HEK293 (cell line): ENCODE data around the gene ANO7.

Experiments
- INSM2 ChIP-seq: fragments of 450-650 bp; formaldehyde crosslinking; IDR thresholded peaks from 2 replicates; pipeline ENCODE4 v1.5.1; 2016; ENCODE audit warnings: missing biosample characterization, missing genetic modification characterization
- MEIS1 ChIP-seq: sonication (generic); formaldehyde crosslinking; IDR thresholded peaks from 2 replicates; pipeline ENCODE4 v1.8.1; 2022; ENCODE audit warnings: missing genetic modification reagents, mild to moderate bottlenecking, borderline replicate concordance
- OVOL3 ChIP-seq: fragments of 450-650 bp; formaldehyde crosslinking; IDR thresholded peaks from 2 replicates; pipeline ENCODE4 v1.5.1; 2016; ENCODE audit warnings: missing biosample characterization, missing genetic modification characterization
- PRDM10 ChIP-seq: fragments of 450-650 bp; formaldehyde crosslinking; IDR thresholded peaks from 2 replicates; pipeline ENCODE4 v1.5.1; 2016; ENCODE audit warnings: missing biosample characterization, missing genetic modification characterization
- TRIM28 ChIP-seq: IDR thresholded peaks from 2 replicates; pipeline ENCODE4 v1.6.1; 2011; ENCODE audit warnings: low read length, control low read depth, borderline replicate concordance
- ZNF146 ChIP-seq: fragments of 450-650 bp; formaldehyde crosslinking; IDR thresholded peaks from 2 replicates; pipeline ENCODE4 v1.5.1; 2016; ENCODE audit warnings: missing biosample characterization, missing genetic modification characterization
- ZNF248 ChIP-seq: fragments of 450-650 bp; formaldehyde crosslinking; IDR thresholded peaks from 2 replicates; pipeline ENCODE4 v1.5.1; 2017; ENCODE audit warnings: missing biosample characterization, missing genetic modification characterization
- ZNF274 ChIP-seq, 2 experiments: fragments of 200-500 bp in 1 of 2; fragments of 450-650 bp in 1 of 2; sonication (Bioruptor generic) in 1 of 2; formaldehyde crosslinking in 1 of 2; IDR thresholded peaks; 2 replicates each; pipeline versions ENCODE4 v1.5.1 to v1.6.1; 2014 to 2016; ENCODE audit warnings: borderline replicate concordance in 1 of 2, inconsistent platforms in 1 of 2, low read length in 1 of 2, missing biosample characterization in 1 of 2, missing genetic modification characterization in 1 of 2
- ZNF292 ChIP-seq: fragments of 450-650 bp; formaldehyde crosslinking; IDR thresholded peaks from 2 replicates; pipeline ENCODE4 v1.5.1; 2016; ENCODE audit warnings: low read depth, missing biosample characterization, missing genetic modification characterization, borderline replicate concordance
- ZNF341 ChIP-seq: fragments of 450-650 bp; formaldehyde crosslinking; IDR thresholded peaks from 2 replicates; pipeline ENCODE4; 2016; ENCODE audit warnings: low read depth, missing biosample characterization, missing genetic modification characterization
- ZNF391 ChIP-seq: fragments of 450-650 bp; formaldehyde crosslinking; IDR thresholded peaks from 2 replicates; pipeline ENCODE4 v1.5.1; 2016; ENCODE audit warnings: low read depth, missing biosample characterization, missing genetic modification characterization, borderline replicate concordance
- ZNF404 ChIP-seq: fragments of 450-650 bp; formaldehyde crosslinking; IDR thresholded peaks from 2 replicates; pipeline ENCODE4 v1.5.1; 2017; ENCODE audit warnings: missing biosample characterization, missing genetic modification characterization
- ZNF433 ChIP-seq: fragments of 450-650 bp; formaldehyde crosslinking; IDR thresholded peaks from 2 replicates; pipeline ENCODE4 v1.5.1; 2016; ENCODE audit warnings: missing biosample characterization, missing genetic modification characterization, low read depth
- ZNF510 ChIP-seq: fragments of 450-650 bp; formaldehyde crosslinking; IDR thresholded peaks from 2 replicates; pipeline ENCODE4 v1.5.1; 2018; ENCODE audit warnings: mild to moderate bottlenecking, missing genetic modification characterization, missing biosample characterization; ENCODE audit not compliant: insufficient replicate concordance
- ZNF514 ChIP-seq: fragments of 450-650 bp; formaldehyde crosslinking; IDR thresholded peaks from 2 replicates; pipeline ENCODE4 v1.5.1; 2016; ENCODE audit warnings: missing biosample characterization, missing genetic modification characterization
- ZNF530 ChIP-seq: fragments of 450-650 bp; formaldehyde crosslinking; IDR thresholded peaks from 2 replicates; pipeline ENCODE4 v1.5.1; 2016; ENCODE audit warnings: low read depth, missing biosample characterization, missing genetic modification characterization
- ZNF610 ChIP-seq: fragments of 450-650 bp; formaldehyde crosslinking; IDR thresholded peaks from 2 replicates; pipeline ENCODE4 v1.5.1; 2016; ENCODE audit warnings: missing biosample characterization, missing genetic modification characterization, borderline replicate concordance
- ZNF654 ChIP-seq: fragments of 450-650 bp; formaldehyde crosslinking; IDR thresholded peaks from 2 replicates; pipeline ENCODE4 v1.5.1; 2016; ENCODE audit warnings: low read depth, missing biosample characterization, missing genetic modification characterization
- ZNF677 ChIP-seq: fragments of 450-650 bp; IDR thresholded peaks from 2 replicates; pipeline ENCODE4 v1.5.0; 2018; ENCODE audit warnings: missing biosample characterization, mild to moderate bottlenecking, missing genetic modification characterization, moderate library complexity
- ZNF777 ChIP-seq: fragments of 450-650 bp; formaldehyde crosslinking; IDR thresholded peaks from 2 replicates; pipeline ENCODE4 v1.5.1; 2017; ENCODE audit warnings: missing biosample characterization, missing genetic modification characterization, borderline replicate concordance
- ZSCAN4 ChIP-seq: fragments of 450-650 bp; formaldehyde crosslinking; IDR thresholded peaks from 2 replicates; pipeline ENCODE4 v1.5.1; 2017; ENCODE audit warnings: missing biosample characterization, missing genetic modification characterization
- ZXDB ChIP-seq: fragments of 450-650 bp; formaldehyde crosslinking; IDR thresholded peaks from 2 replicates; pipeline ENCODE4 v1.5.1; 2016; ENCODE audit warnings: missing biosample characterization, missing genetic modification characterization
- TF ChIP-seq, protein P1 (sequence below): fragments of 450-650 bp; formaldehyde crosslinking; IDR thresholded peaks from 2 replicates; pipeline ENCODE4 v1.5.1; 2016; ENCODE audit warnings: missing biosample characterization, missing genetic modification characterization
- TF ChIP-seq, protein P2 (sequence below): fragments of 450-650 bp; IDR thresholded peaks from 2 replicates; pipeline ENCODE4 v1.5.1; 2018; ENCODE audit warnings: missing biosample characterization, missing genetic modification characterization
- TF ChIP-seq, protein P3 (sequence below): fragments of 450-650 bp; formaldehyde crosslinking; IDR thresholded peaks from 2 replicates; pipeline ENCODE4 v1.5.1; 2016; ENCODE audit warnings: missing biosample characterization, missing genetic modification characterization

Gene ANO7

GRCh38 chr2:241149925-241150659 is 38.4 kb upstream of the ANO7 start, which contains the start of gene PPP1R7 (continued):
- TF ChIP-seq, protein P1, sequence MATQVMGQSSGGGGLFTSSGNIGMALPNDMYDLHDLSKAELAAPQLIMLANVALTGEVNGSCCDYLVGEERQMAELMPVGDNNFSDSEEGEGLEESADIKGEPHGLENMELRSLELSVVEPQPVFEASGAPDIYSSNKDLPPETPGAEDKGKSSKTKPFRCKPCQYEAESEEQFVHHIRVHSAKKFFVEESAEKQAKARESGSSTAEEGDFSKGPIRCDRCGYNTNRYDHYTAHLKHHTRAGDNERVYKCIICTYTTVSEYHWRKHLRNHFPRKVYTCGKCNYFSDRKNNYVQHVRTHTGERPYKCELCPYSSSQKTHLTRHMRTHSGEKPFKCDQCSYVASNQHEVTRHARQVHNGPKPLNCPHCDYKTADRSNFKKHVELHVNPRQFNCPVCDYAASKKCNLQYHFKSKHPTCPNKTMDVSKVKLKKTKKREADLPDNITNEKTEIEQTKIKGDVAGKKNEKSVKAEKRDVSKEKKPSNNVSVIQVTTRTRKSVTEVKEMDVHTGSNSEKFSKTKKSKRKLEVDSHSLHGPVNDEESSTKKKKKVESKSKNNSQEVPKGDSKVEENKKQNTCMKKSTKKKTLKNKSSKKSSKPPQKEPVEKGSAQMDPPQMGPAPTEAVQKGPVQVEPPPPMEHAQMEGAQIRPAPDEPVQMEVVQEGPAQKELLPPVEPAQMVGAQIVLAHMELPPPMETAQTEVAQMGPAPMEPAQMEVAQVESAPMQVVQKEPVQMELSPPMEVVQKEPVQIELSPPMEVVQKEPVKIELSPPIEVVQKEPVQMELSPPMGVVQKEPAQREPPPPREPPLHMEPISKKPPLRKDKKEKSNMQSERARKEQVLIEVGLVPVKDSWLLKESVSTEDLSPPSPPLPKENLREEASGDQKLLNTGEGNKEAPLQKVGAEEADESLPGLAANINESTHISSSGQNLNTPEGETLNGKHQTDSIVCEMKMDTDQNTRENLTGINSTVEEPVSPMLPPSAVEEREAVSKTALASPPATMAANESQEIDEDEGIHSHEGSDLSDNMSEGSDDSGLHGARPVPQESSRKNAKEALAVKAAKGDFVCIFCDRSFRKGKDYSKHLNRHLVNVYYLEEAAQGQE (tag by site-specific recombination), result 0 out of 2 replicates have a peak, but pooled peaks have one; percentile 12
- no peak for TF ChIP-seq ZNF433
- no peak for TF ChIP-seq MEIS1 (CRISPR knock-in tag)
- TF ChIP-seq ZNF530 (tag by site-specific recombination), result no peak
- TF ChIP-seq ZNF654 (tag by site-specific recombination), result no peak
- no peak for TF ChIP-seq ZNF248 (tag by site-specific recombination)
- TF ChIP-seq ZNF391 (tag by site-specific recombination), result peak; percentile 79; the same call in 1 of the 2 replicates
- peak; percentile 47; the same call in 1 of the 2 replicates for TF ChIP-seq ZNF610 (tag by site-specific recombination)
- no peak; the same call in 1 of the 2 replicates for TF ChIP-seq ZSCAN4 (tag by site-specific recombination)
- TF ChIP-seq ZNF514 (tag by site-specific recombination), result no peak
- TF ChIP-seq ZXDB (tag by site-specific recombination), result no peak; the same call in none of the 2 replicates
- no peak; the same call in 1 of the 2 replicates for TF ChIP-seq TRIM28
- TF ChIP-seq ZNF677, result 0 out of 2 replicates have a peak, but pooled peaks have one; percentile 1
- TF ChIP-seq ZNF274 (IDR thresholded peaks at IDR 0.05; ENCODE audit: low read length), result no peak
- no peak for TF ChIP-seq ZNF274 (tag by site-specific recombination; IDR thresholded peaks at IDR 0.05; ENCODE audit: borderline replicate concordance)
- 0 out of 2 replicates have a peak, but pooled peaks have one; percentile 60 for TF ChIP-seq ZNF777 (tag by site-specific recombination)
- TF ChIP-seq, protein P2, sequence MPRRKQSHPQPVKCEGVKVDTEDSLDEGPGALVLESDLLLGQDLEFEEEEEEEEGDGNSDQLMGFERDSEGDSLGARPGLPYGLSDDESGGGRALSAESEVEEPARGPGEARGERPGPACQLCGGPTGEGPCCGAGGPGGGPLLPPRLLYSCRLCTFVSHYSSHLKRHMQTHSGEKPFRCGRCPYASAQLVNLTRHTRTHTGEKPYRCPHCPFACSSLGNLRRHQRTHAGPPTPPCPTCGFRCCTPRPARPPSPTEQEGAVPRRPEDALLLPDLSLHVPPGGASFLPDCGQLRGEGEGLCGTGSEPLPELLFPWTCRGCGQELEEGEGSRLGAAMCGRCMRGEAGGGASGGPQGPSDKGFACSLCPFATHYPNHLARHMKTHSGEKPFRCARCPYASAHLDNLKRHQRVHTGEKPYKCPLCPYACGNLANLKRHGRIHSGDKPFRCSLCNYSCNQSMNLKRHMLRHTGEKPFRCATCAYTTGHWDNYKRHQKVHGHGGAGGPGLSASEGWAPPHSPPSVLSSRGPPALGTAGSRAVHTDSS (tag by site-specific recombination), result no peak
- no peak for TF ChIP-seq ZNF292 (tag by site-specific recombination)
- no peak for TF ChIP-seq PRDM10 (tag by site-specific recombination)
- TF ChIP-seq ZNF341, result peak; percentile 51; the same call in 1 of the 2 replicates
- TF ChIP-seq, protein P3, sequence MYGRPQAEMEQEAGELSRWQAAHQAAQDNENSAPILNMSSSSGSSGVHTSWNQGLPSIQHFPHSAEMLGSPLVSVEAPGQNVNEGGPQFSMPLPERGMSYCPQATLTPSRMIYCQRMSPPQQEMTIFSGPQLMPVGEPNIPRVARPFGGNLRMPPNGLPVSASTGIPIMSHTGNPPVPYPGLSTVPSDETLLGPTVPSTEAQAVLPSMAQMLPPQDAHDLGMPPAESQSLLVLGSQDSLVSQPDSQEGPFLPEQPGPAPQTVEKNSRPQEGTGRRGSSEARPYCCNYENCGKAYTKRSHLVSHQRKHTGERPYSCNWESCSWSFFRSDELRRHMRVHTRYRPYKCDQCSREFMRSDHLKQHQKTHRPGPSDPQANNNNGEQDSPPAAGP (tag by site-specific recombination), result peak; percentile 81
- TF ChIP-seq OVOL3 (tag by site-specific recombination), result no peak
- peak; percentile 7; the same call in 1 of the 2 replicates for TF ChIP-seq ZNF146
- TF ChIP-seq INSM2 (tag by site-specific recombination), result 0 out of 2 replicates have a peak, but pooled peaks have one; percentile 30
- TF ChIP-seq ZNF404 (tag by site-specific recombination), result no peak
- no peak for TF ChIP-seq ZNF510 (tag by site-specific recombination)
